Psoas muscle (tissue), 8 donors: ENCODE data around the gene ATP8A2. TPM values are rescaled to one million over a fixed set of nuclear protein-coding genes. Genes with fewer than 3 reads are reported as not detected.

Experiments used
- ATAC-seq, 4 donors: fragments of 200-7000 bp; cut with Tn5 transposase; one replicate each; pipeline ENCODE4 v1.9.1; 2020; ENCODE audit warnings: moderate library complexity in 3 of 4, mild to moderate bottlenecking in 2 of 4
- DNase-seq, 2 donors: peaks; one replicate each; pipeline ENCODE4 v3.0.0-alpha.2; 2020
- H3K27ac ChIP-seq: fragments of 200-600 bp; one replicate; pipeline ENCODE4 v1.8.0; 2022
- H3K27me3 ChIP-seq, 3 donors: fragments of 200-600 bp in 1 of 3; one replicate each; pipeline versions ENCODE4 v1.6.1 to v1.8.0; 2013 to 2022; ENCODE audit warnings: low read length in 2 of 3, mild to moderate bottlenecking in 2 of 3, moderate library complexity in 1 of 3; ENCODE audit not compliant: insufficient read depth in 3 of 3
- H3K36me3 ChIP-seq, 2 donors: fragments of 200-600 bp in 1 of 2; one replicate each; pipeline versions ENCODE4 v1.6.1 to v1.8.0; 2013 to 2022; ENCODE audit warnings: low read depth in 1 of 2, mild to moderate bottlenecking in 1 of 2, moderate library complexity in 1 of 2; ENCODE audit not compliant: insufficient read depth in 1 of 2
- H3K4me1 ChIP-seq: fragments of 200-600 bp; one replicate; pipeline ENCODE4 v1.8.0; 2022
- H3K4me3 ChIP-seq: fragments of 200-600 bp; one replicate; pipeline ENCODE4 v1.8.0; 2022; ENCODE audit warnings: mild to moderate bottlenecking
- H3K9me3 ChIP-seq: fragments of 200-600 bp; one replicate; pipeline ENCODE4 v1.8.0; 2022
- CTCF ChIP-seq: fragments of 200-600 bp; IDR thresholded peaks from one replicate; pipeline ENCODE4 v1.8.0; 2022; ENCODE audit warnings: antibody characterized with exemption
- WGBS, 3 donors: extraction: QIAGEN DNeasy Blood & Tissue Kit; methylation state at CpG; one replicate each; pipeline versions ENCODE4 v1.1.6 to v1.1.7; 2013; 5-methylcytosine and 5-hydroxymethylcytosine counted together
- intact Hi-C, 2 donors: fragments of 100-400 bp; cut with DNase I; formaldehyde crosslinking; loops; one replicate each; pipeline versions ENCODE4 v1.11.0 to v1.14.2; 2022
- polyA plus RNA-seq, 3 donors: library from polyadenylated mRNA; stranded (reverse); fragments of 200-250 nt; gene quantifications; one replicate each; pipeline ENCODE4 v1.2.3, GENCODE V29; 2013
- total RNA-seq, 4 donors: library from RNA; stranded (reverse); fragmentation: NEBNext Ultra II Directional in 2 of 4; extraction: Animal tissue kit (Norgen Biotek cat#: 25700) in 2 of 4; gene quantifications; one replicate each; pipeline versions ENCODE4 v1.2.1 to v1.2.4, GENCODE V29; 2021 to 2023
- donor health status: healthy with polysubstance abuse.
- donor health status: DM: no; HTN: no; CAD: no; lungs with moderate emphysema.
- donor health status: Bipolar disorder and iron deficiency.
- donor health status: healthy.
- donor health status: DM: yes; HTN: yes; CAD: no.
- donor health status: DM: no; HTN: no; CAD: no.
- donor health status: DM: no; HTN: no; CAD: no.
- donor health status: DM: yes; HTN: yes; CAD: no.

The ATP8A2 gene
- total and polyA plus RNA-seq, 7 donors: 0.02 to 0.22 (median 0.04) TPM; not detected in 2

GRCh38 chr13:26051657-26052311 is 680.0 kb downstream of the ATP8A2 start, which contains the start of gene SHISA2:
TSS of gene SHISA2 (minus strand) at chr13:26052016. CDS start at chr13:26050975, 1,041 bp downstream.
- WGBS, 3 donors: 1 to 2% (median 1%) methylated on average over 42 to 71 of the region's 72 CpGs
- DNase-seq (peak; percentile 37 to 64), ATAC-seq (peak; percentile 74 to 80 (median 76))
- H3K27me3 ChIP-seq: peaks cover 0 to 14% (median 0%) of the 10 kb centered on the region in 3 donors
- TF ChIP-seq CTCF: no peak
- peaks cover 6% of the 10 kb centered on the region for H3K4me1 ChIP-seq
- H3K9me3 ChIP-seq: no peaks in the 10 kb centered on the region
- H3K36me3 ChIP-seq: no peaks in the 10 kb centered on the region
- H3K27ac ChIP-seq: peak within 1 kb of the TSS; percentile 82
- H3K4me3 ChIP-seq: peak within 1 kb of the TSS; percentile 73
- intact Hi-C loops: loop anchor here in 1 of 2 donors (2.0 to 5.0 kb wide), 2 partner anchors 29 to 79 kb away; no protein-coding TSS in a partner anchor

GRCh38 chr13:26052337-26052736 is 680.6 kb downstream of the ATP8A2 start:
- TF ChIP-seq CTCF: no peak
- Histone ChIP-seq H3K4me1 (peaks cover 6% of the 10 kb centered on the region), H3K27ac (peak overlapping the region; percentile 82), H3K27me3 (peaks cover 0 to 14% (median 0%) of the 10 kb centered on the region in 3 donors), H3K9me3 (no peaks in the 10 kb centered on the region), H3K4me3 (peak overlapping the region; percentile 73), H3K36me3 (no peaks in the 10 kb centered on the region)
- intact Hi-C loops: loop anchor here in 1 of 2 donors (5.0 kb wide), 1 partner anchor 80 kb away; no protein-coding TSS in a partner anchor
- no peak for DNase-seq
- ATAC-seq: peak in 2 of 4 donors; percentile 31 to 37
- WGBS, 3 donors: 12 to 28% (median 15%) methylated on average over 10 of the region's 10 CpGs

- peak overlapping the region; percentile 33 for H3K27ac ChIP-seq
- no peaks in the 10 kb centered on the region for H3K36me3 ChIP-seq
- H3K4me3 ChIP-seq: no peak overlapping the region
- intact Hi-C loops: loop anchor here in 1 of 2 donors (5.0 kb wide), 1 partner anchor 81 kb away; no protein-coding TSS in a partner anchor
- TF ChIP-seq CTCF: no peak
- H3K27me3 ChIP-seq: peaks cover 0 to 14% (median 0%) of the 10 kb centered on the region in 3 donors
- ATAC-seq (peak in 2 of 4 donors; percentile 11 to 51), DNase-seq (no peak)
- WGBS, 3 donors: 52 to 78% (median 60%) methylated on average over 6 of the region's 6 CpGs
- H3K9me3 ChIP-seq: no peaks in the 10 kb centered on the region
- H3K4me1 ChIP-seq: peaks cover 6% of the 10 kb centered on the region
These were observed 681.7 kb downstream of the ATP8A2 start for GRCh38 chr13:26053418-26053980.

- no peaks in the 10 kb centered on the region for H3K36me3 ChIP-seq
- no peak overlapping the region for H3K27ac ChIP-seq
- DNase-seq: no peak
- H3K4me1 ChIP-seq: peaks cover 6% of the 10 kb centered on the region
- H3K9me3 ChIP-seq: no peaks in the 10 kb centered on the region
- ATAC-seq: no peak
- no peak overlapping the region for H3K4me3 ChIP-seq
- TF ChIP-seq CTCF: no peak
- intact Hi-C loops: loop anchor here in 1 of 2 donors (5.0 kb wide), 1 partner anchor 83 kb away; no protein-coding TSS in a partner anchor
- H3K27me3 ChIP-seq: peaks cover 0 to 14% (median 0%) of the 10 kb centered on the region in 3 donors
These were observed 683.1 kb downstream of the ATP8A2 start for GRCh38 chr13:26054896-26055295.
